ENCODE results near the gene RNF180.

The RNF180 gene

DNA sequence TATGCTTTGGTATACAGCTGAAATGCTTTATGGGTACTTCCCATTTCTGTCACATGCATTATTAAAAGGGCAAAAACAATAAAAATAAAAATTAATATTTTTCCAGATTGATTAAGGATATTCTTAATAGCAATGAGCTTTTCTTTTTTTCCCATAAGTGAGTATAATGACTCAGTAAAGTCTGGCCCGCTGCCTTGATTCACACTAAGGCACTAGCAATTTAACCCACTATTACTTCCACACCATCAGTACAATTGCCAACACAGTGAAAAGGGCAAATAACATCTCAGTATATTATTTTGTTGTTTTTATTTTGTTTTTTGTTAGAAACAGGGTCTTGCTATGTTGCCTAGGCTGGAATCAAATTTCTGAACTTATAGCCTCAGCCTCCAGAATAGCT is 150.1 kb downstream of the RNF180 start:
- no peak overlapping the region for H3K4me3 ChIP-seq (ENCODE audit: low read length in 2 of 2)
- no peaks in the 10 kb centered on the region for H3K9me3 ChIP-seq (ENCODE audit: control insufficient read depth in 2 of 2, low read length in 2 of 2)
- no peak overlapping the region for H3K9ac ChIP-seq (ENCODE audit: low read length in 2 of 2)
- no peaks in the 10 kb centered on the region for H3K4me1 ChIP-seq (ENCODE audit: control insufficient read depth, insufficient read depth, low read length)
- no peak overlapping the region for H3K27ac ChIP-seq (ENCODE audit: low read length)
- H3K27me3 ChIP-seq (ENCODE audit: control insufficient read depth in 1 of 2, insufficient read depth in 2 of 2, low read length in 2 of 2): no peaks in the 10 kb centered on the region
- no peaks in the 10 kb centered on the region for H3K36me3 ChIP-seq (ENCODE audit: control insufficient read depth in 2 of 2, insufficient read depth in 2 of 2, low read length in 2 of 2)

- Histone ChIP-seq H3K27me3 (ENCODE audit: control insufficient read depth in 1 of 2, insufficient read depth in 2 of 2, low read length in 2 of 2) (no peaks in the 10 kb centered on the region), H3K27ac (ENCODE audit: low read length) (no peak overlapping the region), H3K9ac (ENCODE audit: low read length in 2 of 2) (no peak overlapping the region), H3K36me3 (ENCODE audit: control insufficient read depth in 2 of 2, insufficient read depth in 2 of 2, low read length in 2 of 2) (no peaks in the 10 kb centered on the region), H3K9me3 (ENCODE audit: control insufficient read depth in 2 of 2, low read length in 2 of 2) (no peaks in the 10 kb centered on the region), H3K4me3 (ENCODE audit: low read length in 2 of 2) (no peak overlapping the region), H3K4me1 (ENCODE audit: control insufficient read depth, insufficient read depth, low read length) (no peaks in the 10 kb centered on the region)
These were observed 152.5 kb downstream of the RNF180 start for GRCh38 chr5:64318175-64318574.

DNA sequence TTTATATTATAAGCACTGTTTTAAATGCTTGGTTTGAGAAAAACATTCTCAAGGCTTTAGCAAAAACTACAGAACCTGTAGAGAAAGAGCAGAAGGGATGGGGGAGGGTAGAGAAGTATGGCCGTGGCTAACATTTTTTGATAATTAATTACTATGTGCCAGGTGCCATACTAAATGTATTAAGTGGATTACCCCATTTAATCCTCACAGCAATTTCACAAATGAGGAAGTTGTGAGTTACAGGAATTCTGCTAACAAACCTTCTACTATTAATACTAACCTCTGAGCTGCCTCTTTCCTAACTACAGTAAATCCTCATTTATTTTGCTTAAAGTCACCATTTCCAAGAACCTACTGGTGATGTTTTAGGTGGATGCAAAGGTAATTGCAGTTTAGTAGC is 157.9 kb downstream of the RNF180 start:
- no peak overlapping the region for H3K9ac ChIP-seq (ENCODE audit: low read length in 2 of 2)
- H3K9me3 ChIP-seq (ENCODE audit: control insufficient read depth in 2 of 2, low read length in 2 of 2): no peaks in the 10 kb centered on the region
- H3K4me3 ChIP-seq (ENCODE audit: low read length in 2 of 2): no peak overlapping the region
- no peaks in the 10 kb centered on the region for H3K27me3 ChIP-seq (ENCODE audit: control insufficient read depth in 1 of 2, insufficient read depth in 2 of 2, low read length in 2 of 2)
- H3K36me3 ChIP-seq (ENCODE audit: control insufficient read depth in 2 of 2, insufficient read depth in 2 of 2, low read length in 2 of 2): no peaks in the 10 kb centered on the region
- no peaks in the 10 kb centered on the region for H3K4me1 ChIP-seq (ENCODE audit: control insufficient read depth, insufficient read depth, low read length)
- H3K27ac ChIP-seq (ENCODE audit: low read length): no peak overlapping the region

DNA sequence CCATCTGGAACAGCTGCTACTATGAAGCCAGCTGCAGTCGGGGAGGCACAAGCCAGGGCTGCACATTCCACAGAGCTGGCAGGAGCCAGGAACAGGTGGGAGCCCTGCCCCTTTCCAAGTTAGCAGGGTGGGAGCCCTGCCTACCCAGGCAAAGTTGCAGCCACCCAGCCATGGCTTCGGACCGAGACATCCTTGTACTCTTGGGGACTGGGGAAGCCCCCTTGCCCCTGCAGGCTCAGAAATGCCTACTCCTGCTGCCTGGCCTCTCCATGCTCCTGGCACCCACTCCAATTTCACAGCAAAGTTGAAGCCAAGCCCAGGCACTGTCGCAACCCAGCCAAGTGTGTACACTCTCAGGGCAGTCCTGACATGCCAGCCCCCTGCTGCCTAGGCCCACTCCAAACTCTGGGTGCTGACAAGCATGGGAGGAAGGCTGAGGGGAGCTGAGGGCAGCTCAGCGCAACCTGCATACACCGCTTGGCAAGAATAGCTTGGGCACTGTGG is 165.1 kb downstream of the RNF180 start:
- Histone ChIP-seq H3K27ac (ENCODE audit: low read length) (no peak overlapping the region), H3K27me3 (ENCODE audit: control insufficient read depth in 1 of 2, insufficient read depth in 2 of 2, low read length in 2 of 2) (no peaks in the 10 kb centered on the region), H3K9ac (ENCODE audit: low read length in 2 of 2) (no peak overlapping the region), H3K4me3 (ENCODE audit: low read length in 2 of 2) (no peak overlapping the region), H3K4me1 (ENCODE audit: control insufficient read depth, insufficient read depth, low read length) (no peaks in the 10 kb centered on the region), H3K36me3 (ENCODE audit: control insufficient read depth in 2 of 2, insufficient read depth in 2 of 2, low read length in 2 of 2) (peaks cover 0 to 6% of the 10 kb centered on the region in 2 donors), H3K9me3 (ENCODE audit: control insufficient read depth in 2 of 2, low read length in 2 of 2) (no peaks in the 10 kb centered on the region)

DNA sequence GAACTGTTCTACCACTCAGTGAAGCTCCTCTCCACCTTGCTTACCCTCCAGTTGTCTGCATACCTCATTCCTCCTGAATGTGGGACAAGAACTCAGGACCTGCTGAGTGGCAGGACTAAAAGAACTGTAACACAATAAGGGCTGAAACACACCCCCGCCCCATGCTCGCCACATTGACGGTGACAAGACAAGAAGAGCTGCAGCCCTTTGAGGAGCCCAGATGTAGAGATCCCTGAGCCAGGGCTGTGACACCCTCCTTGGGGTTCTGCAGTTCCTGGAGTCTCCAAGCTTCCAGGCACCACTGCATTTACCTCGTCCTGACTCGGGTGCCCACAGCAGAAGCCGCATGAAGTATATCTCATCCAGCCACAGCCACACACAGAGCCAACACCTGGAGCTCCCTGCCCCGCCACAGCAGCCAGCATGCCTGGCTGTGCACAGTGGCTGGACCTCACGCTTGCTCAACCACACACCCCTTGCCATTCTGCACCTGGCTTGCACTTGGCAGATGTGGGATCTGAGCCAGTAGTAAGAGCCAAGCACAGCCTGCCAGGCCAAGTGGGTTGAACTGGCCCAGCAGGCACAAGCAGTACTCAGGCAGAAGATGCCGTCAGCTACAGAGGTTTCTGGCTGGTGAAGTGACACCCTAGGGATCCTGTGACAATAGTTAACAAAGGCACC is 166.1 kb downstream of the RNF180 start:
- no peaks in the 10 kb centered on the region for H3K4me1 ChIP-seq (ENCODE audit: control insufficient read depth, insufficient read depth, low read length)
- H3K36me3 ChIP-seq (ENCODE audit: control insufficient read depth in 2 of 2, insufficient read depth in 2 of 2, low read length in 2 of 2): peaks cover 0 to 6% of the 10 kb centered on the region in 2 donors
- H3K9ac ChIP-seq (ENCODE audit: low read length in 2 of 2): no peak overlapping the region
- H3K4me3 ChIP-seq (ENCODE audit: low read length in 2 of 2): no peak overlapping the region
- no peak overlapping the region for H3K27ac ChIP-seq (ENCODE audit: low read length)
- H3K27me3 ChIP-seq (ENCODE audit: control insufficient read depth in 1 of 2, insufficient read depth in 2 of 2, low read length in 2 of 2): no peaks in the 10 kb centered on the region
- H3K9me3 ChIP-seq (ENCODE audit: control insufficient read depth in 2 of 2, low read length in 2 of 2): no peaks in the 10 kb centered on the region

DNA sequence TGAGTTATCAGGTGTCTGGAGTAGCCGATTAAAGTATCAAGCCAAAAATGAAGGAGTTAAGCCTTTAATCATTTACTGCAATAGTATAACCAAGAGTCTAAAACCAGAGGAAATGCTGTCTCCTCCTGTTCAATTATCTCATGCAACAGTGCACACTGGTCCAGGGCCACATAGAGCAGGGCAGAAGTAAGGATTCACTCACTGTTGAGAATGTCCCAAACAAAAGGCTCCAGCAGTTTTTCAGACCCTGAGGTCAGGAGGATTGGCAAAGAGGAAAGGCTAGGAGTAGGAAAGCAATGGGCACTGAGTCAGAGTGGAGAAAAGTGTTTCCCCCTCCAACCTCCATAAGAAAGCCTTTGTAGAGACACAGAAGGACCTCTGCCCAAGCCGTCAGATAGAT is 168.2 kb downstream of the RNF180 start:
- no peak overlapping the region for H3K9ac ChIP-seq (ENCODE audit: low read length in 2 of 2)
- no peak overlapping the region for H3K27ac ChIP-seq (ENCODE audit: low read length)

DNA sequence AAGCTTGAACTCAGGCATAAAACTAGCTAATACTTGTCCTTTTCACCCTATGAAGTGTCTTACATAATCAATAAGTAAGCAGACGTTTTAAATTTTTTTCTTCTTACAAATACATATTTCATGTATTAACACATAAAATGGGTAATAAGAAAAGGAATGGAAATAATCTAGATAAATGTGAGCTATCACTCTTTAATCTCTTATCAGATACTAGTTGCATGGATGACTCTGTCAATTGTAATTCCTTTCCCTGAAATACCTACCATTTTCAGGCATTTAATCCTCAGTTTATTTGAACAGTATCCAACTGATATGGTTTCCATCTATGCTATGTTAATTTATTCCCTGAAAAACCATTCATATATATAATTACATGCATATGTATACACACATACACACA is 174.1 kb downstream of the RNF180 start:
- no peaks in the 10 kb centered on the region for H3K9me3 ChIP-seq (ENCODE audit: control insufficient read depth in 2 of 2, low read length in 2 of 2)
- H3K4me3 ChIP-seq (ENCODE audit: low read length in 2 of 2): no peak overlapping the region
- no peaks in the 10 kb centered on the region for H3K36me3 ChIP-seq (ENCODE audit: control insufficient read depth in 2 of 2, insufficient read depth in 2 of 2, low read length in 2 of 2)
- no peak overlapping the region for H3K9ac ChIP-seq (ENCODE audit: low read length in 2 of 2)
- H3K27me3 ChIP-seq (ENCODE audit: control insufficient read depth in 1 of 2, insufficient read depth in 2 of 2, low read length in 2 of 2): no peaks in the 10 kb centered on the region
- no peak overlapping the region for H3K27ac ChIP-seq (ENCODE audit: low read length)
- H3K4me1 ChIP-seq (ENCODE audit: control insufficient read depth, insufficient read depth, low read length): no peaks in the 10 kb centered on the region

More for the DNA sequence above, 168.2 kb downstream of the RNF180 start:
- Histone ChIP-seq H3K9me3 (ENCODE audit: control insufficient read depth in 2 of 2, low read length in 2 of 2) (no peaks in the 10 kb centered on the region), H3K4me1 (ENCODE audit: control insufficient read depth, insufficient read depth, low read length) (no peaks in the 10 kb centered on the region), H3K27me3 (ENCODE audit: control insufficient read depth in 1 of 2, insufficient read depth in 2 of 2, low read length in 2 of 2) (no peaks in the 10 kb centered on the region), H3K4me3 (ENCODE audit: low read length in 2 of 2) (no peak overlapping the region), H3K36me3 (ENCODE audit: control insufficient read depth in 2 of 2, insufficient read depth in 2 of 2, low read length in 2 of 2) (peaks cover 0 to 6% of the 10 kb centered on the region in 2 donors)

DNA sequence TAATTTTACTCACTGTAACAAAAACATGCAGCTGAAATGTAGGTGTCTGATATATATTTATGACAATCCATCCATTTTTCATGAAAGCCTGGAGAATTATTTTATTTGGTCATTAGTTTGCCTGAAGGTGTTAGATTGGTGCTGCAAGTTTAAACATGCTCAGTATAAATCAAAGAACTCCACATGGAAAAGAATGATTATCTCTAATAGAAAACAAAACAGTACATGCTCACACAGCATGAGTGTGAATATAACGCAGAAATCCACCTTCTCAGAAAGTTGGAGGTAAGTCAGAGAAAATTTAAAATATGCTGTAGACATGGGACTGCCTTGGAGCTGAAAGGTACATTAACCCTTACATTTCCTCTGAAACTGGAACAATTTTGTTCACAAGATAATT is 174.7 kb downstream of the RNF180 start:
- no peaks in the 10 kb centered on the region for H3K4me1 ChIP-seq (ENCODE audit: control insufficient read depth, insufficient read depth, low read length)
- no peak overlapping the region for H3K9ac ChIP-seq (ENCODE audit: low read length in 2 of 2)
- no peaks in the 10 kb centered on the region for H3K36me3 ChIP-seq (ENCODE audit: control insufficient read depth in 2 of 2, insufficient read depth in 2 of 2, low read length in 2 of 2)
- no peak overlapping the region for H3K4me3 ChIP-seq (ENCODE audit: low read length in 2 of 2)
- no peaks in the 10 kb centered on the region for H3K27me3 ChIP-seq (ENCODE audit: control insufficient read depth in 1 of 2, insufficient read depth in 2 of 2, low read length in 2 of 2)
- H3K27ac ChIP-seq (ENCODE audit: low read length): no peak overlapping the region
- no peaks in the 10 kb centered on the region for H3K9me3 ChIP-seq (ENCODE audit: control insufficient read depth in 2 of 2, low read length in 2 of 2)

- no peaks in the 10 kb centered on the region for H3K27me3 ChIP-seq (ENCODE audit: control insufficient read depth in 1 of 2, insufficient read depth in 2 of 2, low read length in 2 of 2)
- no peaks in the 10 kb centered on the region for H3K36me3 ChIP-seq (ENCODE audit: control insufficient read depth in 2 of 2, insufficient read depth in 2 of 2, low read length in 2 of 2)
- no peaks in the 10 kb centered on the region for H3K9me3 ChIP-seq (ENCODE audit: control insufficient read depth in 2 of 2, low read length in 2 of 2)
- no peak overlapping the region for H3K4me3 ChIP-seq (ENCODE audit: low read length in 2 of 2)
- H3K4me1 ChIP-seq (ENCODE audit: control insufficient read depth, insufficient read depth, low read length): no peaks in the 10 kb centered on the region
- no peak overlapping the region for H3K9ac ChIP-seq (ENCODE audit: low read length in 2 of 2)
- no peak overlapping the region for H3K27ac ChIP-seq (ENCODE audit: low read length)
These were observed 175.7 kb downstream of the RNF180 start for GRCh38 chr5:64341340-64341739.

DNA sequence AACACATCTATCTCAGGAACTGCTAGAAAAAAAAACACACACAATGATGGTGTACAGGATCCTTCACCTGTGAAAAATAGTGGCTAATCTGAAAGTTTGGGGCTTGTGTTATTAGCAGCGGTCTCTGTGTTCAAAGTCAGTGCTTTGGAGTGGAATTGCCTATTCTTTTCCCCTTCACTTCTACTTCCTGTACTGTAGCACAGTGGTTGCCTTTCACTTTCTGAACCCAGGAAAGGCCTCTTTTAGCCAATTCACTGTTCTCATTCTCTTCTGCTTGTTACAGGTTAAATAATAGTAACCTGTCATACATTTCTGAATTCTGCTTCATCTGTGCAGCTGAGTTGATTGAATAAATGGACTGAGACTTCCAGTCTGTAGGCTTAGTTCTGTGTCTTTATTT is 178.9 kb downstream of the RNF180 start:
- Histone ChIP-seq H3K4me3 (ENCODE audit: low read length in 2 of 2) (no peak overlapping the region), H3K27me3 (ENCODE audit: control insufficient read depth in 1 of 2, insufficient read depth in 2 of 2, low read length in 2 of 2) (no peaks in the 10 kb centered on the region), H3K4me1 (ENCODE audit: control insufficient read depth, insufficient read depth, low read length) (no peaks in the 10 kb centered on the region), H3K9me3 (ENCODE audit: control insufficient read depth in 2 of 2, low read length in 2 of 2) (no peaks in the 10 kb centered on the region), H3K36me3 (ENCODE audit: control insufficient read depth in 2 of 2, insufficient read depth in 2 of 2, low read length in 2 of 2) (no peaks in the 10 kb centered on the region), H3K9ac (ENCODE audit: low read length in 2 of 2) (no peak overlapping the region), H3K27ac (ENCODE audit: low read length) (no peak overlapping the region)

DNA sequence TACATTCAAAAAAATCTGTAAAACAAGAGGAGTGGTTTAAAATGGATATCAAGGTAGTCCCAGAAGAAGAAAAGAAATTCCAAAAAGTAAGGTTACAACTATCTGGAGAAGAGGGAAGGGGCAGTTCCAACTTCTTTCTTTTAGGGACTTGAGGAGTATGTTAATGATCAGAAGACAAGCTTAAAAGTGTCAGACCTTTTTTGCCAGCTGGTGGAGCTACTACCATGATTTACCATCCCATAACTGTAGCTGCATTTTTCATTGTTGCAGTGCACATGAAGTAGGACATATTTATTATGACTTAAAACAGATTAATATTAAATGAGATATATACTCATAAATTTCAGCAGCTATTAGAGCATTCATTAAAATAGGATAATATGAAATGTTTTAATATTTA is 181.7 kb downstream of the RNF180 start:
- Histone ChIP-seq H3K4me1 (ENCODE audit: control insufficient read depth, insufficient read depth, low read length) (no peaks in the 10 kb centered on the region), H3K27ac (ENCODE audit: low read length) (no peak overlapping the region), H3K4me3 (ENCODE audit: low read length in 2 of 2) (no peak overlapping the region), H3K27me3 (ENCODE audit: control insufficient read depth in 1 of 2, insufficient read depth in 2 of 2, low read length in 2 of 2) (no peaks in the 10 kb centered on the region), H3K9me3 (ENCODE audit: control insufficient read depth in 2 of 2, low read length in 2 of 2) (no peaks in the 10 kb centered on the region), H3K9ac (ENCODE audit: low read length in 2 of 2) (no peak overlapping the region), H3K36me3 (ENCODE audit: control insufficient read depth in 2 of 2, insufficient read depth in 2 of 2, low read length in 2 of 2) (no peaks in the 10 kb centered on the region)
